SJSA1 (cell line): ENCODE results near the gene PLEKHB2. TPM values are rescaled to one million over a fixed set of nuclear protein-coding genes. Genes with fewer than 3 reads are reported as not detected.
"Not testable (repeated sequence)": the region's sequence is repeated elsewhere in the genome, so short reads cannot be mapped to it uniquely, and the experiment has no call there.

Experiments
- DNase-seq, 2 experiments: peaks; one replicate each; pipeline ENCODE4 v3.0.0-alpha.2; 2015 to 2020; ENCODE audit warnings: low spot score in 2 of 2, low read depth in 1 of 2
- H3K27ac ChIP-seq: fragments of 250-450 bp; sonication (Bioruptor Pico); 2 replicates; pipeline ENCODE4 v1.5.1; 2020; ENCODE audit warnings: mild to moderate bottlenecking, moderate library complexity
- H3K27me3 ChIP-seq: fragments of 250-450 bp; sonication (Bioruptor Pico); replicated peaks from 2 replicates; pipeline ENCODE4 v1.5.1; 2020; ENCODE audit warnings: mild to moderate bottlenecking, moderate library complexity
- H3K36me3 ChIP-seq: fragments of 250-450 bp; sonication (Bioruptor Pico); 2 replicates; pipeline ENCODE4 v1.5.1; 2020; ENCODE audit warnings: mild to moderate bottlenecking
- H3K4me1 ChIP-seq: fragments of 250-450 bp; sonication (Bioruptor Pico); replicated peaks from 2 replicates; pipeline ENCODE4 v1.6.1; 2021; ENCODE audit warnings: mild to moderate bottlenecking
- H3K4me3 ChIP-seq: fragments of 250-450 bp; sonication (Bioruptor Pico); 2 replicates; pipeline ENCODE4 v1.5.1; 2020; ENCODE audit warnings: mild to moderate bottlenecking
- H3K9me3 ChIP-seq: fragments of 250-450 bp; sonication (Bioruptor Pico); replicated peaks from 2 replicates; pipeline ENCODE4 v1.5.1; 2020; ENCODE audit warnings: mild to moderate bottlenecking
- total RNA-seq: library from RNA; depleted of rRNA; stranded (reverse); fragments of >200 nt; shearing (Covaris generic); gene quantifications from 2 replicates; pipeline ENCODE4 v1.2.3, GENCODE V29; 2014; rRNA removed

The PLEKHB2 gene
- total RNA-seq, 1 experiment from 2014 or later: 119 TPM

DNA sequence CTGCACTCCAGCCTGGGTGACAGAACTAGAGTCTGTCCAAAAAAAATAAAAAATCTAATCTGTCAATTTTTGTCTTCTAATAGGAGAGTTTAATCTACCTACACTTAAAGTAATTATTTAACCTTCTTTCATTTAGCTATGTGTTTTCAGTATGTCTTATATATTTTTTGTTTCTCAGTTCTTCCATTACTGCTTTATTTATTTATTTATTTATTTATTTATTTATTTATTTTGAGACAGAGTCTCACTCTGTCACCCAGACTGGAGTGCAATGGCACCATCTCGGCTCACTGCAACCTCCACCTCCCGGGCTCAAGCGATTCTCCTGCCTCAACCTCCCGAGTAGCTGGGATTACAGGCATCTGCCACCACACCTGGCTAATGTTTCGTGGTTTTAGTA is 60.4 kb downstream of the PLEKHB2 start:
- not testable (repeated sequence) for H3K4me1 ChIP-seq, H3K27me3 ChIP-seq, H3K27ac ChIP-seq, H3K4me3 ChIP-seq, H3K9me3 ChIP-seq, DNase-seq, H3K36me3 ChIP-seq

DNA sequence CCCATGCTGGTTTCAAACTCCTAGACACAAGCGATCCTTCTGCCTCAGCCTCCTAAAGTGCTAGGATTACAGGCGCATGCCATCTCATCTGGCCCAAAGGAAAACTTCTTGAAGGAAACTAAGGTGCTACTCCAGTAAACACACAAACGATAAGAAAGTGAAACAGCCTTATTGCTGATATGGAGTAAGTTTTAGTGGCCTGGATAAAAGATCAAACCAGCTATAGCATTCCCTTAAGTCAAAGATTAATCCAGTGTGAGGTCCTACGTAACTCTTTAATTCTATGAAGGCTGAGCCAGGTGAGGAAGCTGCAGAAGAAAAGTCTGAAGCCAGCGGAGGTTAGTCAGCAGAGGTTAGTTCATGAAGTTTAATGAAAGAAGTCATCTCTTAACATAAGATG is 63.4 kb downstream of the PLEKHB2 start:
- H3K4me3 ChIP-seq: no peak overlapping the region
- DNase-seq: no peak

DNA sequence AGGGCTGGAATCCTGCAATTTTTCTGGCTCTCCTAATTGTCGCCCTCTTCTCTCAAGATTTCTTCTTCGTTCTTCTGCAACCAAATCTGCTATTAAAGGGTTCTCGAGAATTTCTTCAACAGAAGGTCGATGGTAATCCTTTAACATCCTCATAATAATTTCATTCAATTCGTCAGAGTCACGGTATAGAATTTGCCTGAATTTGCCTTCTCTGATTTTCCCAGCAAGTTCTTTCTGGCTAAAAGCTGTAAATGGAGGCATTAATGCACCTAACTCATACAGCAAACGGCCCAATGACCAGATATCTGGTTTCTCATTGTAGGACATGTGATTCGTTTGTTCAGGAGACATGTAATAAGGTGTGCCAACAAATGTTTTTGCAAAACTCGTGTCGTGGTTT is 72.9 kb downstream of the PLEKHB2 start:
- DNase-seq, H3K36me3 ChIP-seq, H3K27me3 ChIP-seq, H3K4me3 ChIP-seq, H3K4me1 ChIP-seq, H3K27ac ChIP-seq, H3K9me3 ChIP-seq: not testable (repeated sequence)

More for the DNA sequence above, 63.4 kb downstream of the PLEKHB2 start:
- H3K36me3 ChIP-seq: no peaks in the 10 kb centered on the region
- no peaks in the 10 kb centered on the region; the same call in 1 of the 2 replicates for H3K27me3 ChIP-seq
- H3K9me3 ChIP-seq: no peaks in the 10 kb centered on the region
- no peaks in the 10 kb centered on the region for H3K4me1 ChIP-seq
- no peak overlapping the region for H3K27ac ChIP-seq

DNA sequence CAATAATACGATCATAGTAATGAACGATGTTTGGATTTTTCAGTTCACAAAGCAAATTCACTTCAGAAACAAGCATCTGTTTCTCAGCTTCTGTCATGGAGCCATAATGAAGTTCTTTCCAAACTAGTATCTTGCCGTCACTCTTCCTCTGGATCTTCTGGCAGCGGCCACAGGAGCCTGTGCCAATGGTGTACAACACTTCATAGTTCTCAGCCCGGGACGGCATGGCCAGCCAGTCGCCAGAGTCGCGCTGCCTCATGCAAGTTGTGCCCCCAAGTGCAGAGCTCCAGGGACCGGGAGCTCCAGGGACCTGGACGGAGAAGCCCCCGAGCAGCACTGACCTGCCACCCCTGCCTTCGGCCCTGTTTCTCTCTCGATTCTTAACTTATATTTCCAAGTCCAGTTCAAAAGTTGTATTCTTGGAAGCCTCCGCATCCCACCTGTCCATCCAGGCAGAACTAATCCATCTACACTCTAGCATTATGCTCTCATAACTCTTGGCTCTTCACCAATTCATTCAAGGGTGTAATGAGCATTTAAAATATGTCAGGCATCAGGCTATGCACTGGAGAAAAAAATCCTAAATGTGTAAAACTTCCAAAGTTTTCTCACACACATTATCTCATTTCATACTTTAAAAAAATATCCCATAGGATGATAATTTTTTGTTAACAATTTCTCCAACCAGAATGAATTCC is 73.7 kb downstream of the PLEKHB2 start:
- not testable (repeated sequence) for H3K36me3 ChIP-seq, H3K27ac ChIP-seq, H3K4me1 ChIP-seq, H3K27me3 ChIP-seq, DNase-seq, H3K9me3 ChIP-seq, H3K4me3 ChIP-seq

DNA sequence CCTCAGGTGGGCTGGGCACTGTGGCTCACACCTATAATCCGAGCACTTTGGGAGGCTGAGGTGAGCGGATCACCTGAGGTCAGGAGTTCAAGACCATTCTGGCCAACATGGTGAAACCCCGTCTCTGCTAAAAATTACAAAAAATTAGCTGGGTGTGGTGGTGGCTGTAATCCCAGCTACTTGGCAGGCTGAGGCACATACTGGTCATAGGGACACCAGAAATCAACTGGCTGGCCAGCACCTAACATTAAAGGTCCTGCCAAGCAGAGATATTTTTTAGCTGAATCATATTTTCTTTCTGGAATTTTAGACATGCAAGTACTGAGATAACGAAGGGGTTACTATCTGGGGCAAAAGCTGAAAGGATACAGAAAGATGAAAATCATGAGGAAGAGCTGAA is 76.3 kb downstream of the PLEKHB2 start:
- not testable (repeated sequence) for H3K4me1 ChIP-seq, DNase-seq, H3K27ac ChIP-seq, H3K9me3 ChIP-seq, H3K27me3 ChIP-seq, H3K36me3 ChIP-seq, H3K4me3 ChIP-seq

DNA sequence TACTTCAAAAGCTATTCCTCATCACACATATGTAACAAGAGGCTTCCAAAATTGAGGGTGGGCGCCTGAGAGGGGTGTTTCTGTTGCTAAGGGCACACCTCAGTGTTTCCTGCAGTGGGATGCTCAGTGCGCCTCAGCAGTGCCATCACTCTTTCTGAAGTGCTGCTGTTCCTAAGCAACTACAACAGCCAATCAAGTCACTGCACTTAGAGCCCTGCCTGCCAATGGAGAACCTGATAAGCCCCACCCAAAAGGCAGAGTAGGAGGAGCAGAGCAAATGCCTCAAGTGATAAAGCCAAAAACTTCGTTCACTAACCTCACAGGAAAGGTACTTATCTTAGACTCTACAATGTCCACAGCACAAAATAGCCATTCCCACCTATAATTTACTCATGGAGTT is 88.3 kb downstream of the PLEKHB2 start:
- H3K9me3 ChIP-seq: not testable (repeated sequence)

DNA sequence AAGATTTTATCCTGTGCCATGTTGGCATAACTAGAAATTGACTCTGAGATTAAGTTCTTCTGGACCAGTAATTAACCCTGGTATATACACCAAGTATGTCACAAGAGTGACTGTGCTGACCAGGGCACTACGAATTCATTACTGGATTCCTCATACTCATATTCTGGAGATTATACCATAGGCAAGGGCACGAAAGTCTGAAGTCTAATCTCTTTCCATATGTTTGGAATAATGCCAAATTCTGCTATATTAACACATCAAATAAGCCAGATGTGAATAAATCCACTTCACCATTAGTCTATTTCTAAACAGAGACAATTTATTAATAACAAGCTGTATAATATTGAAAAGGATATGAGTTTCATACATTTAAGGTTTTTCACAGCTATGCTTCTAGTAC is 91.0 kb downstream of the PLEKHB2 start:
- DNase-seq, H3K36me3 ChIP-seq, H3K27ac ChIP-seq, H3K4me3 ChIP-seq, H3K27me3 ChIP-seq, H3K4me1 ChIP-seq, H3K9me3 ChIP-seq: not testable (repeated sequence)

More for the DNA sequence above, 88.3 kb downstream of the PLEKHB2 start:
- not testable (repeated sequence) for H3K27ac ChIP-seq, H3K4me3 ChIP-seq, H3K27me3 ChIP-seq, DNase-seq, H3K36me3 ChIP-seq, H3K4me1 ChIP-seq

Other genes starting within 250 kb of the PLEKHB2 start
- gene FAM168B, start 11.9 kb upstream of the PLEKHB2 start, total RNA-seq: 119 and 138 TPM in 2 replicates
- 0.05 TPM in 1 of 2 replicates, not detected in the other for gene POTEE, start 104.2 kb downstream of the PLEKHB2 start, total RNA-seq